ENCODE data around the gene PRKAA1.

- no peak for TF ChIP-seq POLR2AphosphoS5 (IDR thresholded peaks at IDR 0.05; ENCODE audit: borderline replicate concordance, low read depth, low read length)
- TF ChIP-seq EZH2 (IDR thresholded peaks at IDR 0.05) = no peak
- no peak for TF ChIP-seq FOXP2 (optimal IDR thresholded peaks at IDR 0.05; ENCODE audit: control extremely low read depth, extremely low read length, insufficient read depth)
These were observed 46.4 kb upstream of the PRKAA1 start for GRCh38 chr5:40844565-40844964.
